ENCODE results near the gene RRH. TPM values are rescaled to one million over a fixed set of nuclear protein-coding genes. Genes with fewer than 3 reads are reported as not detected.

RRH gene
- total RNA-seq, 1 donor = not detected

GRCh38 chr4:109815151-109816081 lies 12.4 kb upstream of the RRH start, which contains the start of gene GAR1:
Gene GAR1, plus strand, starts transcription at chr4:109815762. Its CDS starts 403 bp downstream, at chr4:109816165.
- Histone ChIP-seq H3K4me2 (ENCODE audit: insufficient read depth, low read length) (peak within 1 kb of the TSS; percentile 99), H3K36me3 (ENCODE audit: insufficient read depth, low read length) (peaks cover 23% of the 10 kb centered on the region), H2AFZ (ENCODE audit: low read length) (peak within 1 kb of the TSS; percentile 95), H3K27ac (ENCODE audit: low read depth, low read length) (peak within 1 kb of the TSS; percentile 99), H3K4me1 (ENCODE audit: insufficient read depth, low read length) (peaks cover 10% of the 10 kb centered on the region), H3K9me3 (ENCODE audit: low read depth, low read length) (no peaks in the 10 kb centered on the region), H3K27me3 (ENCODE audit: insufficient read depth, low read length) (no peaks in the 10 kb centered on the region), H4K20me1 (ENCODE audit: insufficient read depth, low read length) (peaks cover under 1% of the 10 kb centered on the region), H3K79me2 (ENCODE audit: insufficient read depth, low read length) (peaks cover 50% of the 10 kb centered on the region), H3K4me3 (ENCODE audit: insufficient read depth, low read length) (peak within 1 kb of the TSS; percentile 99)
- peak; percentile 95 for DNase-seq (ENCODE audit: insufficient read length, low spot score, missing footprints)
- no peak for TF ChIP-seq CTCF (IDR thresholded peaks at IDR 0.05; ENCODE audit: extremely low read depth, low read depth, low read length)

- no peaks in the 10 kb centered on the region for H3K27me3 ChIP-seq (ENCODE audit: insufficient read depth, low read length)
Observed at GRCh38 chr4:109816082-109816442, 11.7 kb upstream of the RRH start.

GRCh38 chr4:109816894-109817293 lies 10.9 kb upstream of the RRH start:
- no peak for TF ChIP-seq CTCF (IDR thresholded peaks at IDR 0.05; ENCODE audit: extremely low read depth, low read depth, low read length)
- no peaks in the 10 kb centered on the region for H3K27me3 ChIP-seq (ENCODE audit: insufficient read depth, low read length)
- no peak overlapping the region for H2AFZ ChIP-seq (ENCODE audit: low read length)
- H3K4me2 ChIP-seq (ENCODE audit: insufficient read depth, low read length) = peak overlapping the region; percentile 99
- peak overlapping the region; percentile 99 for H3K4me3 ChIP-seq (ENCODE audit: insufficient read depth, low read length)
- no peak for DNase-seq (ENCODE audit: insufficient read length, low spot score, missing footprints)
- no peaks in the 10 kb centered on the region for H3K9me3 ChIP-seq (ENCODE audit: low read depth, low read length)
- H3K27ac ChIP-seq (ENCODE audit: low read depth, low read length) = peak overlapping the region; percentile 99
- H3K4me1 ChIP-seq (ENCODE audit: insufficient read depth, low read length) = peaks cover 10% of the 10 kb centered on the region
- peaks cover 23% of the 10 kb centered on the region for H3K36me3 ChIP-seq (ENCODE audit: insufficient read depth, low read length)
- peaks cover 3% of the 10 kb centered on the region for H4K20me1 ChIP-seq (ENCODE audit: insufficient read depth, low read length)
- peaks cover 54% of the 10 kb centered on the region for H3K79me2 ChIP-seq (ENCODE audit: insufficient read depth, low read length)

More at GRCh38 chr4:109816082-109816442, 11.7 kb upstream of the RRH start:
- H3K4me3 ChIP-seq (ENCODE audit: insufficient read depth, low read length) = peak overlapping the region; percentile 99
- H3K36me3 ChIP-seq (ENCODE audit: insufficient read depth, low read length) = peaks cover 23% of the 10 kb centered on the region
- H3K4me2 ChIP-seq (ENCODE audit: insufficient read depth, low read length) = peak overlapping the region; percentile 99
- peaks cover 54% of the 10 kb centered on the region for H3K79me2 ChIP-seq (ENCODE audit: insufficient read depth, low read length)
- peak overlapping the region; percentile 99 for H3K27ac ChIP-seq (ENCODE audit: low read depth, low read length)
- peak; percentile 50 for DNase-seq (ENCODE audit: insufficient read length, low spot score, missing footprints)
- H4K20me1 ChIP-seq (ENCODE audit: insufficient read depth, low read length) = peaks cover 3% of the 10 kb centered on the region
- H3K9me3 ChIP-seq (ENCODE audit: low read depth, low read length) = no peaks in the 10 kb centered on the region
- no peak for TF ChIP-seq CTCF (IDR thresholded peaks at IDR 0.05; ENCODE audit: extremely low read depth, low read depth, low read length)
- peaks cover 10% of the 10 kb centered on the region for H3K4me1 ChIP-seq (ENCODE audit: insufficient read depth, low read length)
- H2AFZ ChIP-seq (ENCODE audit: low read length) = peak overlapping the region; percentile 95

GRCh38 chr4:109818268-109818667 lies 9.5 kb upstream of the RRH start:
- no peak for TF ChIP-seq CTCF (IDR thresholded peaks at IDR 0.05; ENCODE audit: extremely low read depth, low read depth, low read length)
- no peaks in the 10 kb centered on the region for H3K9me3 ChIP-seq (ENCODE audit: low read depth, low read length)
- H3K27me3 ChIP-seq (ENCODE audit: insufficient read depth, low read length) = no peaks in the 10 kb centered on the region
- H4K20me1 ChIP-seq (ENCODE audit: insufficient read depth, low read length) = peaks cover 3% of the 10 kb centered on the region
- peaks cover 10% of the 10 kb centered on the region for H3K4me1 ChIP-seq (ENCODE audit: insufficient read depth, low read length)
- H3K36me3 ChIP-seq (ENCODE audit: insufficient read depth, low read length) = peaks cover 32% of the 10 kb centered on the region
- no peak for DNase-seq (ENCODE audit: insufficient read length, low spot score, missing footprints)
- peaks cover 54% of the 10 kb centered on the region for H3K79me2 ChIP-seq (ENCODE audit: insufficient read depth, low read length)
- no peak overlapping the region for H2AFZ ChIP-seq (ENCODE audit: low read length)
- H3K4me2 ChIP-seq (ENCODE audit: insufficient read depth, low read length) = no peak overlapping the region
- H3K4me3 ChIP-seq (ENCODE audit: insufficient read depth, low read length) = no peak overlapping the region
- no peak overlapping the region for H3K27ac ChIP-seq (ENCODE audit: low read depth, low read length)
